ENCODE data around the gene CDK2AP2.

The CDK2AP2 gene

GRCh38 chr11:67524480-67524808 is 16.5 kb upstream of the CDK2AP2 start (continued):
- TF ChIP-seq PPARA (CRISPR knock-in tag; IDR thresholded peaks at IDR 0.05; ENCODE audit: borderline replicate concordance) = no peak
- no peak for TF ChIP-seq POU6F1 (CRISPR knock-in tag; IDR thresholded peaks at IDR 0.05; ENCODE audit: borderline replicate concordance, low read depth)
- no peak for TF ChIP-seq ZFP30 (CRISPR knock-in tag; IDR thresholded peaks at IDR 0.05)

GRCh38 chr11:67523556-67524479 is 15.9 kb upstream of the CDK2AP2 start:
- no peak for TF ChIP-seq ZFP3 (CRISPR knock-in tag; IDR thresholded peaks at IDR 0.05)
- no peak for ATAC-seq

- no peak for ATAC-seq
- no peak for TF ChIP-seq ZFP3 (CRISPR knock-in tag; IDR thresholded peaks at IDR 0.05)
- TF ChIP-seq ZNF8 (CRISPR knock-in tag; IDR thresholded peaks at IDR 0.05) = no peak
Measured at GRCh38 chr11:67522844-67523555, 15.0 kb upstream of the CDK2AP2 start, which contains the start of gene CABP2. TSS of gene CABP2 (minus strand) at chr11:67523446. CDS start at chr11:67523326, 120 bp downstream.

- no peak for ATAC-seq
- TF ChIP-seq ARNTL (CRISPR knock-in tag; IDR thresholded peaks at IDR 0.05; ENCODE audit: borderline replicate concordance, low read depth) (no peak), POU6F1 (CRISPR knock-in tag; IDR thresholded peaks at IDR 0.05; ENCODE audit: borderline replicate concordance, low read depth) (no peak), ZNF70 (CRISPR knock-in tag; IDR thresholded peaks at IDR 0.05) (no peak), SNAI2 (CRISPR knock-in tag; IDR thresholded peaks at IDR 0.05) (no peak), ZFP30 (CRISPR knock-in tag; IDR thresholded peaks at IDR 0.05) (no peak), PPARA (CRISPR knock-in tag; IDR thresholded peaks at IDR 0.05; ENCODE audit: borderline replicate concordance) (no peak), BACH2 (CRISPR knock-in tag; IDR thresholded peaks at IDR 0.05; ENCODE audit: borderline replicate concordance) (no peak), ZFP3 (CRISPR knock-in tag; IDR thresholded peaks at IDR 0.05) (no peak), ZC3H10 (CRISPR knock-in tag; IDR thresholded peaks at IDR 0.05) (no peak), ISL1 (CRISPR knock-in tag; IDR thresholded peaks at IDR 0.05) (no peak), TOX (CRISPR knock-in tag; IDR thresholded peaks at IDR 0.05; ENCODE audit: borderline replicate concordance) (no peak), OSR1 (CRISPR knock-in tag; IDR thresholded peaks at IDR 0.05) (no peak)
Measured at GRCh38 chr11:67522338-67522737, 14.4 kb upstream of the CDK2AP2 start.

GRCh38 chr11:67521924-67522323 is 14.0 kb upstream of the CDK2AP2 start:
- ATAC-seq = no peak
- no peak for TF ChIP-seq SNAI2 (CRISPR knock-in tag; IDR thresholded peaks at IDR 0.05)
- TF ChIP-seq ESRRG (CRISPR knock-in tag; IDR thresholded peaks at IDR 0.05) = no peak
- no peak for TF ChIP-seq CREB5 (CRISPR knock-in tag; IDR thresholded peaks at IDR 0.05; ENCODE audit: low read depth)
- TF ChIP-seq CSRNP3 (CRISPR knock-in tag; IDR thresholded peaks at IDR 0.05) = no peak
- TF ChIP-seq PPARA (CRISPR knock-in tag; IDR thresholded peaks at IDR 0.05; ENCODE audit: borderline replicate concordance) = no peak
- no peak for TF ChIP-seq GLIS3 (CRISPR knock-in tag; IDR thresholded peaks at IDR 0.05)
- no peak for TF ChIP-seq ZNF70 (CRISPR knock-in tag; IDR thresholded peaks at IDR 0.05)
- no peak for TF ChIP-seq CSDC2 (CRISPR knock-in tag; IDR thresholded peaks at IDR 0.05)
- no peak for TF ChIP-seq RARB (CRISPR knock-in tag; IDR thresholded peaks at IDR 0.05)
- TF ChIP-seq ZFP30 (CRISPR knock-in tag; IDR thresholded peaks at IDR 0.05) = no peak
- no peak for TF ChIP-seq ZFP3 (CRISPR knock-in tag; IDR thresholded peaks at IDR 0.05)
- no peak for TF ChIP-seq ZNF565 (CRISPR knock-in tag; conservative IDR thresholded peaks at IDR 0.05; ENCODE audit: low read depth)
- TF ChIP-seq OSR1 (CRISPR knock-in tag; IDR thresholded peaks at IDR 0.05) = no peak
- TF ChIP-seq POU6F1 (CRISPR knock-in tag; IDR thresholded peaks at IDR 0.05; ENCODE audit: borderline replicate concordance, low read depth) = no peak
- no peak for TF ChIP-seq ZC3H10 (CRISPR knock-in tag; IDR thresholded peaks at IDR 0.05)
- no peak for TF ChIP-seq TCF4 (CRISPR knock-in tag; IDR thresholded peaks at IDR 0.05; ENCODE audit: borderline replicate concordance)
- no peak for TF ChIP-seq ARNTL (CRISPR knock-in tag; IDR thresholded peaks at IDR 0.05; ENCODE audit: borderline replicate concordance, low read depth)
- TF ChIP-seq ISL1 (CRISPR knock-in tag; IDR thresholded peaks at IDR 0.05) = no peak
- no peak for TF ChIP-seq ZNF8 (CRISPR knock-in tag; IDR thresholded peaks at IDR 0.05)

All from SK-N-SH treated with all-trans-retinoic acid at 6 μM for 48 hours (cell line).